Measurements from ENCODE around the gene MYO10.

GRCh38 chr5:16970260-16970659 is 34.2 kb upstream of the MYO10 start:
- TF ChIP-seq NFRKB (IDR thresholded peaks at IDR 0.05) (no peak), ARNT (IDR thresholded peaks at IDR 0.05) (no peak), L3MBTL2 (conservative IDR thresholded peaks at IDR 0.05) (no peak), SUZ12 (IDR thresholded peaks at IDR 0.05) (no peak), BHLHE40 (IDR thresholded peaks at IDR 0.05; ENCODE audit: borderline replicate concordance) (no peak), FOXM1 (IDR thresholded peaks at IDR 0.05; ENCODE audit: borderline replicate concordance) (no peak), FOXA1 (IDR thresholded peaks at IDR 0.05) (no peak), LEF1 (IDR thresholded peaks at IDR 0.05; ENCODE audit: borderline replicate concordance) (no peak), TARDBP (IDR thresholded peaks at IDR 0.05) (no peak), SP1 (IDR thresholded peaks at IDR 0.05) (no peak)
